PC-9 (cell line): Measurements from ENCODE around the gene TNS1.

ENCODE experiments used
- EZH2 ChIP-seq: fragments of 200-600 bp; sonication (generic); IDR thresholded peaks from 2 replicates; pipeline ENCODE4 v1.8.0; 2017; ENCODE audit warnings: antibody characterized with exemption, low read depth
- TF ChIP-seq, protein P1 (sequence below): fragments of 200-600 bp; sonication (generic); conservative IDR thresholded peaks from 2 replicates; pipeline ENCODE4 v1.6.1; 2017; ENCODE audit warnings: mixed run types, antibody characterized with exemption, mild to moderate bottlenecking, moderate library complexity

GRCh38 chr2:217973008-217973787 is 29.6 kb downstream of the TNS1 start:
- TF ChIP-seq, protein P1, sequence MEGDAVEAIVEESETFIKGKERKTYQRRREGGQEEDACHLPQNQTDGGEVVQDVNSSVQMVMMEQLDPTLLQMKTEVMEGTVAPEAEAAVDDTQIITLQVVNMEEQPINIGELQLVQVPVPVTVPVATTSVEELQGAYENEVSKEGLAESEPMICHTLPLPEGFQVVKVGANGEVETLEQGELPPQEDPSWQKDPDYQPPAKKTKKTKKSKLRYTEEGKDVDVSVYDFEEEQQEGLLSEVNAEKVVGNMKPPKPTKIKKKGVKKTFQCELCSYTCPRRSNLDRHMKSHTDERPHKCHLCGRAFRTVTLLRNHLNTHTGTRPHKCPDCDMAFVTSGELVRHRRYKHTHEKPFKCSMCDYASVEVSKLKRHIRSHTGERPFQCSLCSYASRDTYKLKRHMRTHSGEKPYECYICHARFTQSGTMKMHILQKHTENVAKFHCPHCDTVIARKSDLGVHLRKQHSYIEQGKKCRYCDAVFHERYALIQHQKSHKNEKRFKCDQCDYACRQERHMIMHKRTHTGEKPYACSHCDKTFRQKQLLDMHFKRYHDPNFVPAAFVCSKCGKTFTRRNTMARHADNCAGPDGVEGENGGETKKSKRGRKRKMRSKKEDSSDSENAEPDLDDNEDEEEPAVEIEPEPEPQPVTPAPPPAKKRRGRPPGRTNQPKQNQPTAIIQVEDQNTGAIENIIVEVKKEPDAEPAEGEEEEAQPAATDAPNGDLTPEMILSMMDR = no peak
- TF ChIP-seq EZH2 = no peak
